GM19025 (cell line): Measurements from ENCODE around the gene MTA3.
A peak's percentile ranks its signal among the peaks of the same experiment; 100 is the strongest.

ENCODE experiments used
- ATAC-seq: cut with Tn5 transposase; IDR thresholded peaks from one replicate; pipeline ENCODE4 v1.9.1; 2021; ENCODE audit warnings: mild to moderate bottlenecking, low read depth, moderate library complexity; ENCODE audit not compliant: unreplicated experiment

MTA3 gene

DNA sequence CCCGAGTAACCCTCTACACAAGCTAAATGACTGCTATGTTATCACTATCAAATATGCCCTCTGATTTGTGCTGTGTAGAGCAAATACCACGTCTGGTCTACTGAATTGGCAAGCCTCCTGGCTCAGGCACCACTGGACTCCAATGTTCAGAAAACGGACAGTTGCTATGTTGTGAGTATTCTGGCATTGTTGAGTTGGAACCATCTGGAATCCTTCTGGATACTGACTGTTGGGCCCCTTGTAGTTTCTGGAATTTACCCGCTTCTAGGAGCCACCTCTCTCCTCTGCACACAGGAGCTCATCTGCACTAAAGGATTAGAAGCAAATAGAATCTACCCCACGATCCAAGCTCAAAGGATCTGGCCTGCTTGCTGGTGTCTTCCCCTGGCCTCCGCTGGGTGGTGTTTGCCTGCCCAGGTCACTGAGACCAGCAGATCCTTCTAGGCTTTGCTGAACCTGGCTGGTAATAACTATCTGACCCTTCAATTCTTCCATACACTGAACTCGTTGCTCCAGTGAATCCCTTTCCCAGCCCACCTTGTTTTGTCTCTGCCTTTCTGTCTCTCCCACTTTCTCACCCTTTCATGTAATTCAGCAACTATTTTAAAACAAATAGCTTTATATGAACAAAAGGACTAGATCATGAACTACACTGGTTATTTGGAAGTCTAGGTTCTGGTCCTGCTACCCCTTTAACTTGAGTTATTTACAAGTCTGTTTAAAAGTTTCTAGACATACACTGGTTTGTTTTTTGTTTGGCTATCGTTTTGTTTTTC lies 226.0 kb downstream of the MTA3 start:
- no peak for ATAC-seq

DNA sequence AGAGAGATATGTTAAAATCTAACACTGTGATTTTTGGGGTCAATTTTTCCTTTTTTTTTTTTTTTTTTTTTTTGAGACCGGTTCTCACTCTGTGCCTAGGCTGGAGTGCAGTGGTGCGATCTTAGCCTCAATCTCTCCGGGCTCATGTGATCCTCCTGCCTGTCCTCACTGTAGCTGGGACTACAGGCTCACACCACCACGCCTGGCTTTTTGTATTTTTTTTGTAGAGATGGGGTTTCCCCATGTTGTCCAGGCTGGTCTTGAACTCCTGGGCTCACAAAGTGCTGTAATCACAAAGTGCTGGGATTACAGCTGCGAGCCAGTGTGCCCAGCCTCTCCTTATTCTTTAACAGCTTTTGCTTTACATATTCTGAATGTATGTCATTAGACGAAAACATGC lies 226.8 kb downstream of the MTA3 start:
- no peak for ATAC-seq

DNA sequence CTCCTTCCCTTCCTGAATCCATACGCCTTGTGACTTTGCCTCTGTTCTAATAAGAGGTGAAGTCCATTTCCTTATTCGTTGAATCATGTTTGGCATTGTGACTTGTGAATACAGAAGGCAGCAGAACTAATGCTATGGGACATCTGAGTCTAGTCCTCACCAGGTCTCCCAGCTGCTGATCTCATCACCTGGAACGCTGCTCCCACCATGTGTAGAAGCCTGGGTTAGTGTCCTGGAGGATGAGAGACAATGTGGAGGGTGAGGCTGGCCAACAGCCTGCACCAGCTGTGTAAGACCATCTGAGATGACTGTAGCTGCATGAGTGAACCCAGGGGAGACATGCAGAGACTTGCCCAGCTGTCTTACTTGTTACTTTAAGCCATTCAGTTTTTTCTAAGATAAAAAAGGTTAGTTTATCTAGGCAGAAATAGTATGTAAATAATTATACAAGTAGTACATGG lies 227.4 kb downstream of the MTA3 start:
- peak; percentile 29 for ATAC-seq

DNA sequence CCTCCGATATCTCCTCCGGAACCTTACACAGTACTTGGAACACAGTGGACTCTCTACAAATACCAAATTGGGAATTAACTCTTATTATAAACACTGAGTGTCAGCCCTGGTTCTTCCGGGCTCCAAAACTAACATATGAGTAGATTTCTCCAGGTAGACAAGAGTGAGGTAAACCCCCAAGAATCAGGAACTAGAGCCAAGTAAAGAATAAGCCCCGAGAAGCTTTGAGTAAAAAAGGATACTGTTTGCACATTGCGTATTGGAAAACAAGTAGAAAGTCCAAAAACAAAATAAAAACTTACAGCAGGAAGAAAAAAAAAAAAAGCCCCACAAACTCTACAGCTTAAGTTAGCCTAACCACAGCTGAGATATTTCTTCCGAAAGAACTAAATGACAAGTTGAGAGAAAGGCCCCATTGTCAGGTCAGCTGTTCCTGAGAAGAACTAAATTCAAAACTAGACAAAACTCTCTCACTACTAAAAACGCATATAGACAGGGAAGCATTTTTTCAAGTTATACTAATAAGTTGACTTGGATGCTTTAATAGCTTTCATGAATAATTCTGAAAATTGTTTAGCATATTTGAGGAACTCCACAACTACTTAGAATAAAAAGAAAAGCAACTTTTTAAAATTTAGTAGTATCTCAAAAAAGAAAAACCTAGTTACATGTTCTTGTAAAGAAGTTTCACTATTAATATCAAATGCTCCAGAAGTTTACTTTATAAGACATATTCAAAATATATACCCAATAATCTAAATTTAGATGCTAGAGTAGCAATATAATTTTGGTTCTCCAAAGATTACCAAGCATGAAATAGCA lies 228.2 kb downstream of the MTA3 start:
- ATAC-seq = no peak

DNA sequence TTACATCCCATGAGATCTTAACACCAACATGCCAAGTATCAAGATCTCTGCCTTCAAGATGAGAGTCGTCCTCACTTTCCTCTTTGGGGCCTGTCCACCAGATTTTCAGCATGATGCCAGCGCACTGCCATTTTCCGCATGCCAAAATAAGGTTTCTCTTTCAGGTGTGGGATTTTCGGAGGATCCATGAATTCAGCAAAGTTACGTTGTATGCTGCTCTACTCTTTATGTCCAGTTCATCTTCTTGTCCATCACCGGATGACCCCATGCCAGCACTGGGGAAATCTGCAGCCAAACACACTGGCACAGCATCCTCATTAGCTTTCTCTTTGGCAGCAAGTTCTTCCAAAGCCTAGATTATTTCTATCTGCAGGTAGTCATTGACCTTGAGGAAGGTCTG lies 228.8 kb downstream of the MTA3 start:
- ATAC-seq = no peak

DNA sequence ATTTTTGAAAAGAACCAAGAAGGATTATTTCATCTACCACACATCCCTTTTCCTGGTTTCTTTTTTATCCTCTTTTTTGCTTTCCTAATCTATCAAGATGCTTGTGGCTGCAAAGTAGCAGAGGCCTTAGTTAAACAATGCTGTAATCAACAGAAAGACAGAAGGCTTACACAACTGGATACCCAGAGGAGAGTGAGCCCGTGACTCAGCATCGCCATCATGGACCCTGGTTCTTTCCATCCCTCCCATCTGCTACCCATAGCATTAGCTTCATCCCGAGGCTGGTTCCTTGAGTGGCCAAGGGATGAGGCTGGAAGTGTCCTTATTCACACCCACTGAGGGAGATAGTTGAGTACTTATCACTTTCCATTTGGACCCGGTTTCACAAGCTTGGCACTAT lies 231.4 kb downstream of the MTA3 start:
- no peak for ATAC-seq

DNA sequence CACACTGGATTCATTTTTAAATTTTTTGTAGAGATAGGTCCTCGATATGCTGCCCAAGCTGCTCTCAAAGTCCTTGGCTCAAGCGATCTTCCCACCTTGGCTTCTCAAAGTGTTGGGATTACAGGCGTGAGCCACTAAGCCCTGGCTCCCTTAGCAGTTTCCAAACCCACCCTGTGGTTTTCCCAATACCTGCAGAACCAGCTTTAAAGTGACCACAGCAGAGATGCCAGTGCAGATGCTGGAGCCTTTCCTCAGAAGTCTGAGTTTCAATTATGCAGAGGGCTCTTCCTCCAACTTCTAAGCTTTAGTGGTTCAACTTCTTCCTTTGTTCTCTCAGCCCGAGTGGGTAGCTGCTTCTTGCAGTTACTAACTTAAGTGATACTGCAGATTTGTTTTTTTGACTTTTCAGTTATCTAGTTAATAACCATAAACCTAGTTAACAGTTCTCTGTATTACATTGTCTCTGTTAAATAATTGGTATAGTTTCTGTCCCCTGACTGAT lies 232.1 kb downstream of the MTA3 start:
- no peak for ATAC-seq

DNA sequence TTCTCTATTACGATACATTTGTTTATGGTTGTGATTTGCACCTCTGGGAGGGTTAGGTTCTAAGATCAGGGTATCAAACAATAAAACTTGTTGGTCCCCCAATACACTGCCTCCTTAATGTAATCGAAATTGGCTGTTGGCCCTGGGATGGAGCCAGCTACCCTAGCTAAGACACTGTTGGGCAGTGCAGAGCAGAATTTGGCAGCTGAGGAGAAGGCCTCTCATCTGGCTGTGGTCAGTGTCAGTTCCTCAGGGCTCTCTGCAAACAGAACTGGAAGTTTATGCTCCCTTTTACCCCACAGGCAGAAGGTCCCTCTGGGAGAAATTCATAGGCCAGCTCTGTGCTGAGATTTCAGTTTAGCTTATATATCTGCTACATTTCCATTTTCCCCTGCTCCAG lies 232.5 kb downstream of the MTA3 start:
- no peak for ATAC-seq

DNA sequence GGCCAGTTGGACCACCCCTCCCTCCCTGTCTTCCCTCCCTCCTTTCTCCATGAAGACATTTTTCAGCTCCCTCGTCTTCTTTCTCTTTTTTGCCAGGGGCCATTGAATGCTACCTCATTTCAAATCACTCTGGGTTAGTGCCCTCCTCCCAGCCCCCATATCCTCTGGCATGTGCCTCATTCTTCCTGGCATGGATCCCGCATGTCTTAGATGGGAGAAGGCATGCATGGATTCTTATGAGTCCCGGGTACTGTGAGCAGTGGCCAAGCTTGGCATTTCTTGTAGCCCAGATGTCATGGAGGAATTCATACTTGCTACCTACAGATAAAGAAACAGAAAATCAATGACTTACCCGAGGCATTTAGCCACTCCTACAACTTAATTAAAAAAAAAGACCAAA lies 232.9 kb downstream of the MTA3 start:
- ATAC-seq = no peak

DNA sequence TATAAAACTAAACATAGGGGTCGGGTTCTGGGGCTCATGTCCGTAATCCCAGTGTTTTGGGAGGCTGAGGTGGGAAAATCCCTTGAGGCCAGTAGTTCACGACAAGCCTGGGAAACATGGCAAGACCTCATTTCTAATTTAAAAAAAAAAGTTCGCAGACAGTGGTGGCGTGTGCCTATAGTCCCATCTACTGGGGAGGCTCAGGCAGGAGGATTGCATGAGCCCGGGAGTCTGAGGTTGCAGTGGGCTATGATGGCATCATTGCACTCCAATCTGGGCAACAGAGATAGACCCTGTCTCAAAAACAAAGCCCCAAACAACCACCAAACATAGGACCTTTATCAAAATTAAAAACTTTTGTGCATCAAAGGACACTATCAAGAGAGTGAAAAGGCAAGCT lies 233.7 kb downstream of the MTA3 start:
- ATAC-seq = no peak

DNA sequence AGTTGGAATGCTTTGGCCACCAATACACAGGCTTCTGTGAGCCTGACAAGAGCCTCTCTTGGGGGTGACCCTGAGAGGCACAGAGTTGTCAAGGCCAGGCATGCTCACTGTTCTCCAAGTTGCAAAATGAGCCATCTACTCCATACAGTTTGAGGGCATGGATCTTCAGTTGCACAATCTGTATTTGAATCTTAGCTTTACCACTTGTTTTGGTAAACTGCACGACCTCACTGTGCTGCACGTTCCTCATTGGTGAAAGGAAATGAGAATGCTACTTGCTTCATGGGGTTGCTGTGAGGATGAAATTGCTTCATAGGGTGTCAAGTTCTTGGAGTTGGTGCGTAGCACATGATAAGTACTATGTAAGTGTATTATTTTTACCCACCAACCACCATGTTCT lies 235.9 kb downstream of the MTA3 start:
- ATAC-seq = no peak

DNA sequence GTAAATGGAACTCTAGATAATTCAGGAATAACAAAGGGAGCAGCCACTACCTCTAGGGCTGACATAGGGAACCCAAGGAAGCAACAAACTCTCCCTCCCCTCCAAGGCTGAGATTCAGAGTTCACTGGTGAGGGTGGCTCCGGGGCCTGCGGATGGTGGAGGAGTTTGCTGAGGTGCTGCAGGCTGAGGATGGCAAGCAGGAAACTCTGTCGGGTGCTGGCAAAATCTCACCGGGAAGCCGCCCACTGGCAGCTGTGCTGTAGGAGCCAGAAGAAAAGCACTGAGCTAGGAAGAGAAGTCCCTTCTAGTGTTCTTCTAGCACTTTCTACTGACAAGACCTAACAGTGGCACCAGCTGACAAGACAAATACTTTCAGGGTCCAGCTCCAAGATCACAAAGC lies 236.5 kb downstream of the MTA3 start:
- ATAC-seq = no peak
